ENCODE data around the gene CNTNAP4. TPM values are rescaled to one million over a fixed set of nuclear protein-coding genes. Genes with fewer than 3 reads are reported as not detected.

The CNTNAP4 gene
- total RNA-seq, 1 donor from 2014 or later: not detected

- TF ChIP-seq CTCF (IDR thresholded peaks at IDR 0.05): no peak
- H3K9me3 Mint-ChIP-seq (ENCODE audit: low read depth): no peaks in the 10 kb centered on the region
- H3K4me3 Mint-ChIP-seq (ENCODE audit: unreplicated experiment): no peak overlapping the region
- no peaks in the 10 kb centered on the region for H3K27me3 Mint-ChIP-seq (ENCODE audit: low read depth)
- no peak overlapping the region for H3K27ac Mint-ChIP-seq (ENCODE audit: unreplicated experiment)
- DNase-seq (ENCODE audit: low spot score): no peak
- H3K4me1 Mint-ChIP-seq (ENCODE audit: low read depth): no peaks in the 10 kb centered on the region
- H3K36me3 Mint-ChIP-seq (ENCODE audit: low read depth): no peaks in the 10 kb centered on the region
Observed at GRCh38 chr16:76455257-76455656, 178.1 kb downstream of the CNTNAP4 start.

GRCh38 chr16:76456016-76456415 is 178.8 kb downstream of the CNTNAP4 start:
- Mint-ChIP-seq H3K4me3 (ENCODE audit: unreplicated experiment) (no peak overlapping the region), H3K4me1 (ENCODE audit: low read depth) (no peaks in the 10 kb centered on the region), H3K9me3 (ENCODE audit: low read depth) (no peaks in the 10 kb centered on the region)

GRCh38 chr16:76459111-76459510 is 181.9 kb downstream of the CNTNAP4 start:
- no peak for DNase-seq (ENCODE audit: low spot score)
- H3K4me1 Mint-ChIP-seq (ENCODE audit: low read depth): no peaks in the 10 kb centered on the region
- H3K27ac Mint-ChIP-seq (ENCODE audit: unreplicated experiment): no peak overlapping the region
- H3K4me3 Mint-ChIP-seq (ENCODE audit: unreplicated experiment): no peak overlapping the region
- no peak for TF ChIP-seq CTCF (IDR thresholded peaks at IDR 0.05)
- no peaks in the 10 kb centered on the region for H3K9me3 Mint-ChIP-seq (ENCODE audit: low read depth)
- H3K27me3 Mint-ChIP-seq (ENCODE audit: low read depth): peaks cover 4% of the 10 kb centered on the region
- no peaks in the 10 kb centered on the region for H3K36me3 Mint-ChIP-seq (ENCODE audit: low read depth)

More at GRCh38 chr16:76456016-76456415, 178.8 kb downstream of the CNTNAP4 start:
- no peak for TF ChIP-seq CTCF (IDR thresholded peaks at IDR 0.05)
- Mint-ChIP-seq H3K27me3 (ENCODE audit: low read depth) (no peaks in the 10 kb centered on the region), H3K36me3 (ENCODE audit: low read depth) (no peaks in the 10 kb centered on the region), H3K27ac (ENCODE audit: unreplicated experiment) (no peak overlapping the region)
- no peak for DNase-seq (ENCODE audit: low spot score)

GRCh38 chr16:76461836-76462235 is 184.6 kb downstream of the CNTNAP4 start:
- H3K4me1 Mint-ChIP-seq (ENCODE audit: low read depth): no peaks in the 10 kb centered on the region
- H3K36me3 Mint-ChIP-seq (ENCODE audit: low read depth): no peaks in the 10 kb centered on the region
- no peaks in the 10 kb centered on the region for H3K9me3 Mint-ChIP-seq (ENCODE audit: low read depth)

GRCh38 chr16:76464955-76465620 is 187.9 kb downstream of the CNTNAP4 start:
- H3K4me3 Mint-ChIP-seq (ENCODE audit: unreplicated experiment): no peak overlapping the region
- no peak for DNase-seq (ENCODE audit: low spot score)
- H3K4me1 Mint-ChIP-seq (ENCODE audit: low read depth): no peaks in the 10 kb centered on the region
- no peaks in the 10 kb centered on the region for H3K36me3 Mint-ChIP-seq (ENCODE audit: low read depth)
- no peak overlapping the region for H3K27ac Mint-ChIP-seq (ENCODE audit: unreplicated experiment)
- peaks cover 10% of the 10 kb centered on the region for H3K27me3 Mint-ChIP-seq (ENCODE audit: low read depth)
- H3K9me3 Mint-ChIP-seq (ENCODE audit: low read depth): no peaks in the 10 kb centered on the region
- TF ChIP-seq CTCF (IDR thresholded peaks at IDR 0.05): no peak

More at GRCh38 chr16:76461836-76462235, 184.6 kb downstream of the CNTNAP4 start:
- no peak overlapping the region for H3K27ac Mint-ChIP-seq (ENCODE audit: unreplicated experiment)
- H3K4me3 Mint-ChIP-seq (ENCODE audit: unreplicated experiment): no peak overlapping the region
- no peak for DNase-seq (ENCODE audit: low spot score)
- TF ChIP-seq CTCF (IDR thresholded peaks at IDR 0.05): no peak
- peaks cover 10% of the 10 kb centered on the region for H3K27me3 Mint-ChIP-seq (ENCODE audit: low read depth)

All from chondrocyte (in vitro differentiated cells).